ENCODE results near the gene ADAP1. TPM values are rescaled to one million over a fixed set of nuclear protein-coding genes. Genes with fewer than 3 reads are reported as not detected.
A peak's percentile ranks its signal among the peaks of the same experiment; 100 is the strongest.

ADAP1 gene
- total and polyA plus RNA-seq, 2 of the 13 experiments (the other 11 are each of a cell fraction or from before 2014, with no cell fraction given): 10.5 to 24.6 TPM

GRCh38 chr7:974820-975681, 20.6 kb upstream of the ADAP1 start, which contains the start of gene COX19 (continued):
- TF ChIP-seq ZBTB49 (CRISPR knock-in tag; IDR thresholded peaks at IDR 0.05; ENCODE audit: borderline replicate concordance): peak; percentile 81; the same call in 1 of the 2 replicates
- peak; percentile 55; the same call in 1 of the 2 replicates for TF ChIP-seq ZNF580 (CRISPR knock-in tag; IDR thresholded peaks at IDR 0.05; ENCODE audit: borderline replicate concordance, low read depth)
- TF ChIP-seq ZKSCAN8 (CRISPR knock-in tag; IDR thresholded peaks at IDR 0.05; ENCODE audit: borderline replicate concordance): no peak
- no peak for TF ChIP-seq MYPOP (CRISPR knock-in tag; IDR thresholded peaks at IDR 0.05)
- 0 out of 2 replicates have a peak, but pooled peaks have one; percentile 60 for TF ChIP-seq MAF1 (CRISPR knock-in tag; IDR thresholded peaks at IDR 0.05; ENCODE audit: borderline replicate concordance)
- TF ChIP-seq MTA3 (CRISPR knock-in tag; IDR thresholded peaks at IDR 0.05): no peak
- TF ChIP-seq HNF4A (CRISPR knock-in tag; IDR thresholded peaks at IDR 0.05): 0 out of 2 replicates have a peak, but pooled peaks have one; percentile 26
- peak; percentile 96 for TF ChIP-seq HOXA3 (CRISPR knock-in tag; IDR thresholded peaks at IDR 0.05)
- no peak for TF ChIP-seq ZNF296 (CRISPR knock-in tag; conservative IDR thresholded peaks at IDR 0.05)
- peak; percentile 83 for TF ChIP-seq ASH2L (IDR thresholded peaks at IDR 0.05; ENCODE audit: insufficient read length, low read depth, low read length)
- TF ChIP-seq ZNF337 (CRISPR knock-in tag; IDR thresholded peaks at IDR 0.05; ENCODE audit: borderline replicate concordance, low read depth): peak; percentile 68; the same call in 1 of the 2 replicates
- no peak for TF ChIP-seq ZBTB20 (CRISPR knock-in tag; IDR thresholded peaks at IDR 0.05; ENCODE audit: borderline replicate concordance, low read depth)
- peak; percentile 82 for TF ChIP-seq ELF1 (CRISPR knock-in tag; IDR thresholded peaks at IDR 0.05)
- peak; percentile 73 for TF ChIP-seq MXD1 (CRISPR knock-in tag; IDR thresholded peaks at IDR 0.05)
- peak; percentile 82; the same call in 1 of the 2 replicates for TF ChIP-seq TSC22D2 (CRISPR knock-in tag; IDR thresholded peaks at IDR 0.05; ENCODE audit: borderline replicate concordance)
- peak; percentile 93 for TF ChIP-seq ZGPAT (CRISPR knock-in tag; IDR thresholded peaks at IDR 0.05)
- TF ChIP-seq DNMT1 (CRISPR knock-in tag; IDR thresholded peaks at IDR 0.05): no peak; the same call in 1 of the 2 replicates
- no peak for TF ChIP-seq PBX3 (CRISPR knock-in tag; IDR thresholded peaks at IDR 0.05; ENCODE audit: borderline replicate concordance)
- 0 out of 2 replicates have a peak, but pooled peaks have one; percentile 81 for TF ChIP-seq ATF5 (CRISPR knock-in tag; IDR thresholded peaks at IDR 0.05; ENCODE audit: low read depth)
- TF ChIP-seq MYNN (CRISPR knock-in tag; IDR thresholded peaks at IDR 0.05; ENCODE audit: low read depth): peak; percentile 42; the same call in 1 of the 2 replicates
